ENCODE results near the gene FAM171A1.
A peak's percentile ranks its signal among the peaks of the same experiment; 100 is the strongest.
"Not testable (repeated sequence)": the region's sequence is repeated elsewhere in the genome, so short reads cannot be mapped to it uniquely, and the experiment has no call there.

The FAM171A1 gene

GRCh38 chr10:15290150-15290549 is 80.9 kb downstream of the FAM171A1 start:
- DNase-seq: no peak

GRCh38 chr10:15280974-15281373 is 90.1 kb downstream of the FAM171A1 start:
- no peak for DNase-seq

DNA sequence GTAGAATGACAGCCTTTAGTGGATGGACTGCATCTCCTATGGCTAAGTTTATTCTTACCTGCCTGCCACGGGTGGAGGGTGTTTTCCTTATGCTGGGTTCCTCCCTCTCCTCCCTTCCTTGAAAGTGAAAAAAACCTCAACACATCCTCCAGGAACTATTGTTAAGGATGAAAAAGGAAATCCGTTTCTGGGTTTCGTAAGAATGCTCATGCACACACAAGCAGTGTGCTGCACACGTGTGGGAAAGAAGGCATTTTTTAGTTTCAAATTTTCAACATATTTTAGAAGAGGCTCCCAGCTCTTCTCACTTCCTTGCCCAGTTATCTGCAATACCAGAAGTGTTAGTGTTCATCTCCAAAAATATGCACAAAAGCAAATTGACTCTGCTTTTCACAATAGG is 90.6 kb downstream of the FAM171A1 start:
- no peak for DNase-seq

DNA sequence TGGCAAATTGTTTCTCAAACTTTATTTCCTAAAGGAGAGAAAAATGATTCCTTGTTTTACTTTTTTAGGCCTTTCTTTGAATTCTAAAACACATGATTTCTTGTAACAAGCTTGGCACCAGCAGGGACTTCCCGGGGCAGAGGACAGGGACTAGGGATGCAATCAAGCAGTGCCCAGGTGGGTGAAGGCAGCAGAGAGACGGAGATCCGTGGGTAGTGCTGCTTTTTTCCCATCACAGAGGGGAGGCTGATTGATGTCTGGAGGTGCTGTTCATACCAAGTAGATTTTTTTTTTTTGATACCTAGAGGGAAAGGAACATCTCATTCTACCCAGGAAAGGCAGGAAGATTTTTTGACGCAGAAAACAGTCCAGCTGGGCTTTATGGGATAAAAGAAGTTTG is 91.9 kb downstream of the FAM171A1 start:
- DNase-seq: no peak

DNA sequence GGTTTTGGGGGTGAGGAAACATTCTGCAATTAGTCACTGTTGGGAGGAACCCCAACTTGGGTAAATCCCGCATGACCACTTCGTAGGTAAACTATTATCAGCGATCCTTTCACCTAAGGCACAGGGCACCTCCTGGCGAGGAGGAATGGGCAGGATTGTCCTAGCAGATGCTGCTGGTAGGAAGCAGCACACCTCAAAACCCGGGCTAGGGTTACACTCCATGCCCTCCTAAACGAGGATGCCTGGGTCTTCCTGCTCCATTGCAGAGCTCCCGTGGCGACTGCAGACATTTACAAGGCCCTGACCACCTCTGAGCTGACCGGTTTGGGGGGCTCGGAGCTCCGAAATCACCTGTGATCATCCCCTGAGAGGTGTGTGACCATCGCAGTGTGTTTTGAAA is 92.3 kb downstream of the FAM171A1 start:
- DNase-seq: no peak

DNA sequence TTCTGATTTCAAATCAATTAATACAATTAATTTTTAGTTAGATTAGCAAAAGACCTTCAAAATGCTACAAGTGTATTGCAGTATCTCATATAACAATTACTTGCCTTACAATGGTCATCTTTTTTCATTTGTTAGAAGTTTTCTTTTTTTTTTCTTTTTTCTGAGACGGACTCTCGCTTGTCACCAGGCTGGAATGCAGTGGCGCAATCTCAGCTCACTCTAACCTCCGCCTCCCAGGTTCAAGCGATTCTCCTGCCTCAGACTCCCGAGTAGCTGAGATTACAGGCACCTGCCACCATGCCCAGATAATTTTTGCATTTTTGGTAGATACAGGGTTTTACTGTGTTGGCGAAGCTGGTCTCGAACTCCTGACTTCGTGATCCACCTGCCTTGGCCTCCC is 95.0 kb downstream of the FAM171A1 start:
- DNase-seq: not testable (repeated sequence)

DNA sequence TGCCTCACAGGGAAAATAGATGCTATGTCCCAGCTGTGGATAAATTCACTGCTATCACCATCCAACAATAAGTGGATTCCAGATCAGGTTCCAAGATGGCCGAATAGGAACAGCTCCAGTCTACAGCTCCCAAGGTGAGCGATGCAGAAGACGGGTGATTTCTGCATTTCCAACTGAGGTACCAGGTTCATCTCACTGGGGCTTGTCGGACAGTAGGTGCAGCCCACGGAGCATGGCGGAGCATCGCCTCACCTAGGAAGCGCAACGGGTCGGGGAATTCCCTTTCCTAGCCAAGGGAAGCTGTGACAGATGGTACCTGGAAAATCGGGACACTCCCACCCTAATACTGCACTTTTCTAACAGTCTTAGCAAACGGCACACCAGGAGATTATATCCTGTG is 101.3 kb downstream of the FAM171A1 start:
- not testable (repeated sequence) for DNase-seq

DNA sequence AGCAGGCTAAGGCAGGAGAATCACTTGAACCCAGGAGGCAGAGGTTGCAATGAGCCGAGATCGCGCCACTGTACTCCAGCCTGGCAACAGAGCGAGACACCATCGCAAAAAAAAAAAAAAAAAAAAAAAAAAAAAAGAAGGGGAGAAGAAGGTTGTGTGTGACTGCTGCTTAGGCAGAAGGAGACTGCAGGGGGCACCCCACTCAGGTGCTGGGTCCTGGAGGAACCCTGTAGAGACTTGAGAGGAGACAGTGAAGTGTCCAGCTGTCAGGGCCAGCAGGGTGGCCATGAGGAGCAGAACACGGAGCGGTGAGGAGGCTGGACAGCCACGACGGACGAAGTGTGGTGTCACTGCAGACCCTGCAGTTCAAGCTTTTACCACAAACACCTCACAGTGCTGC is 103.6 kb downstream of the FAM171A1 start:
- no peak for DNase-seq

GRCh38 chr10:15266117-15266516 is 105.0 kb downstream of the FAM171A1 start:
- DNase-seq: no peak

DNA sequence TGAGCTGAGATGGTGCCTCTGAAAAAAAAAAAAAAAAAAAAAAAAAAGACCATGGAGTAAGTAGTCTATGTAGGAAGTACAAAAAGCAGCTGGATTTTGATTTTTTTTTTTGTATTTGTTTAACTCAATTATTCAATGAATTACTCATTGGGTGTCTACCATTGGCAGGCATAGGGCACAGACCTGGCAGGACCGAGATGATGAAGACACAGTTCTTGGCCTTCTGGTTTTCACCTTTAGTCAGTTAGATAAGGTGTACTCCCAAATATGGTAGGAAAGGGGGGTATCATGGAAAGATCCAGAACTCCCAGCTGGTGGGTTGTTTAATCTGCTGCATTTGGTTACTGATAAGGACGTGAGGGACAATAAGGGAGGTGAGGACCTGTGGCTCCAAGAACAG is 105.5 kb downstream of the FAM171A1 start:
- DNase-seq: no peak

DNA sequence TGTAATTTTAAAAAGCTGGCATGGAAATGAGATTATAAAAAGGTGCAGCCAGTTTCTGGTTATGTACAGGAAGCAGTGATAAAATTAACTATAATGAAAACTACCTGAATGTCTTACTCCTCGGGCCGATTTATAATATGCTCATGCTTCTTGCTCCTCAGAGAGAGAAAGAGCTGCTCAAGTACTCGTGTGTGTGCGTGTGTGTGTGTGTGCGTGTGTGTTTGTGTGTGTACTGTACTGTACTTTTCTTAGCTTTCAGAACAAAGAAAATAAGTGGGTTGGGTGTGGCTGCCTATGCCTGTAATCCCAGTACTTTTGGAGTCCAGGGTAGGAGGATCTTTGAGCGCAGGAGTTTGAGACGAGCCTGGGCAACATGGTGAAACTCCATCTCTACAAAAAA is 106.0 kb downstream of the FAM171A1 start:
- DNase-seq: no peak

DNA sequence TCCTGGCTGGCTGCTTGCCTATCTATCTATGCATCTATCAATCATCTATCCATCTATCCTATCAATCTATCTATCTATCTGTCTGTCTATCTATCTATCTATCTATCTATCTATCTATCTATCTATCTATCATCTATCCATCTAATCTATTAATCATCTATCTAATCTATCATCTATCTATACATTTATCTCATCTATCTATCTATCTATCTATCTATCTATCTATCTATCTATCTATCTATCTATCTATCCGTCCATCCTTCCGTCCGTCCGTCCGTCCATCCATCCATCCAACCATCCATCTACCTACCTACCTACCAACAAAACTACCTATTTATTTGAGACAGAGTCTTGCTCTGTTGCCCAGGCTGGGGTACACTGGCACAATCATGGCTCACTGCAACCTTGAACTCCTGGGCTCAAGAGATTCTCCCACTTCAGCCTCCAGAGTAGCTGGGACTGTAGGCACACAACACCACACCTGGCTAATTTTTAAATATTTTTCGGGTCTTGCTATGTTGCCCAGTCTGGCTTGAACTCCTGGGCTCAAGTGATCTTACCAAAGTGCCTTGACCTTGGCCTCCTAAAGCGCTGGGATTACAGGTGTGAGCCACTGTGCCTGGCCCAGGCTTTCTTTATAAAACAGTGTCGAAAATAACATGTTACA is 107.3 kb downstream of the FAM171A1 start:
- DNase-seq: no peak

DNA sequence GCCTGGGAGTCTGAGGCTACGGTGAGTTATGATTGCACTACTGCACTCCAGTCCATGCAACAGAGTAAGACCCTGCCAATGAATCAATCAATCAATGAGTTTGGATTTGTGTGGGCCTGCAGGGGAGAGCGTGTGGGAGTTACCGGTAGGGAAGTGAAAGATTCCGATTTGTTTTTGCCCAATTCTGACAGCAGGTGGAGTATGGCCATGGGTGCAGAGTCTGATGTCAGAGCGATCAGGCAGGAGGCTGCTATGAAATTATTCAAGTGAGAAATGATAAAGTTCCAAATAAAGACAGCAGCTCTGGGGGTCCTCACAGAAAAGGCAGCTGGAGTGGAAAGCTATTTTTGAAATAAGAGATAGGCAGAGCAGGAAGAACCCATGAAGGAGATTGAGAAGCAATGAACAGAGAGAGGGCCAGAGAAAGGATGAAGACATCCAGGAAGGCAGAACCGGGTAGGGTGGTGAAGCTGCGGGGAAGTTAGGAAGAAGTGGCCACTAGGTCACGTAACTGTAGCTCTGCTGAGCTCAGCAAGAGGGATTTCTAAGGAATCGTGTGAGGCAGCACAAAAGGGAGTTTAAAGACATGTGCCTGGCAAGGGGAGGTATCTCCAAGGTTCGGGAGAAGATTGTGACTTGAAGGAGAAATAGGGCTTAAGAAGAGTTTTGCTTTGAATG is 108.9 kb downstream of the FAM171A1 start:
- DNase-seq: peak; percentile 23

DNA sequence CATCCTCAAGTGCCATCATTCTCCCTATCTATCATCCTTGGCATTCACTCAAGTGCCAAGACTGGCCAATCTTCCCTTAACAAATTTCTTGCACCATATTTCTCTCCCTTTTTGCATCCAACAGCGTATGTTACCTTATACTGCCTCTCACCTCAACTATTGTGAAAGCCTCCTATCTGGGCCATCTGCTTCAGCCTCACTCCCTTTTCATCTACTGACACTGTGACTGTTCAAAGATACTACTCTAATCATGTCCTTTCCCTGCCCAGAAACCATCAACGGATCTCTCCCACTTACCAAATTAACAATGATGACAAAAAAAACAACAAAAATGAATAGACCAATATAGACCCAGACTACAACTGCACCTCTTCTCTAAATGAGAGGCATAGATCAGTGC is 112.0 kb downstream of the FAM171A1 start:
- DNase-seq: no peak

DNA sequence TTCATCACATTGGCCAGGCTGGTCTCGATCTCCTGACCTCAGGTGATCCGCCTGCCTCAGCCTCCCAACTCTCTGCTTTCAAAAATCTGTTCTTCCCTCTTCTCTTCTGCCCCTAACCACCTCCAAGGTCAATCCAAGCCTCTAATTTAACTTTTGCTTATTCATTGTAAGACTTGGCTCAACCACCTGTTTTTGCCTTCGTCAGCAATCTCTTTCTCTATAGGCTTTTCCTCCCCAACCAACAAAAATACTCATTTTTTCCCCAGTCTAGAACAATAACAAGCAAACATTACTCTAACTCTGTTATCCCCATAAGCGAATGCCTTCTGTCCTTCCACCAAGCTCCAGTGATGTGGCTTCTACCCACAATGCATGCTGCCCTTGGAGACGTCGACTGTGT is 112.8 kb downstream of the FAM171A1 start:
- DNase-seq: no peak

DNA sequence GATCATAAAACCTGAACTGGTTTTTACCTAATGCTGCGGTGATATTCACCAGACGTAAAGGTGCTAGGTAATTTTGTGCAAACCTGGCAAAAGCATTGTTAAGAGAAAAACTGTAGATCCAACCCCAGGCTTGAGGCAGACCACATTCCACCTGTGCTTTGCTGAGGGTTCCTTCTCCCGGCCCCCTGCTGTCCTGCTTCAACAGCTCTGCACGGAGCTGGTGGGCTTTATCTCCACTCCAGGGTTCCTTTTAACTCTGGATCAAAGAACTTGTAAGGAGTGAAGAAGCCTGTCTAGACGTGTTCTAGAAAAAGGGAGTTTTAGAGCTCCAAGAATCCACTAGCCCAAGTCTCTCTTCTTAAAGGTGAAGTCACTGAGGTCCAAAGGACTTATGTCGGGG is 115.1 kb downstream of the FAM171A1 start:
- no peak for DNase-seq

- peak; percentile 6 for DNase-seq
Measured at GRCh38 chr10:15254808-15255648, 116.1 kb downstream of the FAM171A1 start.

DNA sequence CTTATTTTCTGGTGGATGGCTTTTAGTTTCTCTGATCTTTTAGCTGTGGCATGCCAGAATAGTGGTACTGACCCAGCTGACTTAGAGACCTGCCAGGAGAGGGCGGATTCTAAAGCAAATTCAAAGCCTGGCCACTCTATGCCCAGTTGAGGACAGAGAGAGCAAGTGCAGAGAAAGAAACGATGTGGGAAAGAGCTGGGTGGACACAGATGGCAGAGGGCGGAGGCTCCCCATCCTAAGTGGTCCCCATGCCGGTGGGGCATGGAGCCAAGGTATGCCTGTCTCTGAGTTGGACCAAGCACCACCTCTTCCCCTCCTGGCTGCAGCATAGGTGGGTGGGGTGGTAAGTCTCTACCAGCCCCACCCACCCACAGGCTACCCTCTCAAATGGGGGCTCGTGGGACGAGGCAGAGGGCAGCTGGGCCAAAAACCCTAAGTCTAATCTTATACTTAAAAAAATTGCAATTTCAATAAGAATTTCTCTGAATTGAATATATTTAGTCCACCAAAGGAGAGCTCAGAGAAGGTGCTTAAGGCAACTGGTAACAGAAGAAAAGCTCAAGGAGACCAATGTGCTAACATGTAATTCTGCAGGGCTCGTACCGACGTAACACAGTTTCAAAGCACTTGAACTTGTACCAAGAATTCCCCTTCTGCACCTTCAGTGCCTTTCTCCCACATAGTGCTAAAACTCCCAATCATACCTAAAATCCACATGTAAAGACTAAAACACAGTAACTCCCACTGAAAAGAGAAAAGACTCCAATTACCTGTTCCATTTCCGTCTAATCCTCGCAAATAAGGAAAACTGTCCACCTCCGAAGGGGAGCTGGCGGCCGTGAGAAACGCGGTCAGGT is 116.9 kb downstream of the FAM171A1 start:
- DNase-seq: no peak

GRCh38 chr10:15252396-15252795 is 118.7 kb downstream of the FAM171A1 start:
- DNase-seq: no peak

DNA sequence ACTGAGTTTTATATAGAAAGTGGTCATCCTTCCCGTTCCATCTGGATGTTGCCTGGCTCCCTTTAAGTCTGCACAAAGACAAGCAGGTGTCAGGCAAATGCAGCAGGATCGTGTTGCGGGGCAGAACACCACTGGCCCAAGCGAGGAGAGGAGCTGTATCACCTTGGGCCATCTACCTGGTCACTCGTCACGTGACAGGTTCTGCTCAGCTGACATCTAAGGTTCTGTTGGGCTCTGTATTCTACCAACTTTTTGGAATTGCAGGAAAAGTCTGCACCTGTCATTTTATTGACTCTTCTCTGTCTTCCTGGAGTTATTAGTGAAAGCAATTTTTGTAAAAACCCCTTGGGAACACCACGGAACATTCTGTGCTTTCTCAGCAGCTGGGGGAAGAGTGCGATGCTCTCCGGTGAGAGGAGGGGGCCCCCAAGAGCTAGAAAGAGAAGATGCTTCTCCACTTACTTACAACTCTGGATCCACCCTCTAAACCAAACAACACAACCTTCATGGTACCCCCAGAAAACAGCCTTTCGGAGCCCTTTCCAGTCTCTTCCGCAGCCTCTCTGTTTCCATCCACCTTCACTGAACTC is 119.2 kb downstream of the FAM171A1 start:
- no peak for DNase-seq

GRCh38 chr10:15245530-15245929 is 125.6 kb downstream of the FAM171A1 start:
- no peak for DNase-seq

DNA sequence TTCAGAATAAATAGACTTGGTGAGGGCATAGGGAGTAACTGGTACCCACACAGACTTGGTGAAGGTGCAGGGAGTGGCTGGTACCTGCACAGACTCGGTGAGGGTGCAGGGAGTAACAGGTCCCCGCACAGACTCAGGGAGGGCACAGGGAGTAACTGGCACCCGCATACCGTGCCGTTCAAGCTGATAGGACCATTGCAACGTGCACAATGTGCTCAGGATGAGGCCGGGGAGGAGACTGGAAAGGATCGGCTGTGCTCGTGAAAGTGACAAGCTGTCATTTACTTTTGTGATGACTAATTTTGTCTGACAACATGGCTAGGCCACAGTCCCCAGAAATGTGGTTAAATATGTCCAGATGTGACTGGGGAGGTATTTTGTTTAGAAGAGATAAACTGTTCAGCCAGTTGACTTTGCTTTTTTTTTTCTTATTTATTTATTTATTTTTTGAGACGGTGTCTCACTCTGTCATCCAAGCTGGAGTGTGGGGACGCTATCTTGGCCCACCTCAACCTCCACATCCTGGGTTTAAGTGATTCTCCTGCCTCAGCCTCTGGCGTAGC is 126.4 kb downstream of the FAM171A1 start:
- no peak for DNase-seq
